AG08395 (cell line): Measurements from ENCODE around the gene FBXL13.
"Not testable (repeated sequence)": the region's sequence is repeated elsewhere in the genome, so short reads cannot be mapped to it uniquely, and the experiment has no call there.

Source experiments
- DNase-seq: peaks from one replicate; pipeline ENCODE4 v3.0.0; 2012; ENCODE audit warnings: mixed read lengths, low spot score

Gene FBXL13

DNA sequence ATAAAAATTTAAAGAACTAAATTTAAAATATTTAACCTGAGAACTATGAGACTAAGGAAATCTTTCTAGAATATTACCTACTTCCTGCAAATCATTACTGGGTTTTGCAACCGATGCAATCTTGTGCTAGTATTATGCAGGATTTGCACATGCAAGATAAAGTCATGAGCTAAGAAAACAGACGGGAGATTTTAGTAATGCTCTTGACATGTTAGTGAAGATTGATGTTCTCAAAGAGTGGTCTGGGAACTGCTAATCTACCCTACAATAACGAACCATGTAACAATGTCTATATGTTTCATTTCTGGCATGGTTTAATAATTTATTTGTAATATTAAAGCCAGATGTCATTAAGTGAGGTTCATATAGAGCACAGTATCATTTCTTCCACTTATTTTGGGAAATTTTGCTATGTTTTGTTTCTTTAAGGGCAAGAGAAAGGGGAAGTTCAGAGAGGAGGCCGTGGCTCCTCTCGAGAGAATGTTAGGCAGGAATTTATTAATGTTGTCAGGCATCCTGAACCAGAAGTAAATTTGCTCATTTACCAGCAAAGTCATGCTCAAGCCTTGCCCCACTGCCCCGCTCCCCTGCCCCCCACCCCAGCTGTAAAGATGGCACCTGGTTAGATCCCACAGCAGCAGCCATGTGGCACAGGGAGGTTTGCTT lies 139.0 kb downstream of the FBXL13 start:
- DNase-seq = no peak

- DNase-seq = no peak
Observed at GRCh38 chr7:102934701-102935100, 139.9 kb downstream of the FBXL13 start.

- no peak for DNase-seq
Observed at GRCh38 chr7:102934239-102934638, 140.4 kb downstream of the FBXL13 start.

GRCh38 chr7:102933763-102934162 lies 140.8 kb downstream of the FBXL13 start:
- DNase-seq = peak; percentile 92

GRCh38 chr7:102931757-102932156 lies 142.8 kb downstream of the FBXL13 start:
- no peak for DNase-seq

DNA sequence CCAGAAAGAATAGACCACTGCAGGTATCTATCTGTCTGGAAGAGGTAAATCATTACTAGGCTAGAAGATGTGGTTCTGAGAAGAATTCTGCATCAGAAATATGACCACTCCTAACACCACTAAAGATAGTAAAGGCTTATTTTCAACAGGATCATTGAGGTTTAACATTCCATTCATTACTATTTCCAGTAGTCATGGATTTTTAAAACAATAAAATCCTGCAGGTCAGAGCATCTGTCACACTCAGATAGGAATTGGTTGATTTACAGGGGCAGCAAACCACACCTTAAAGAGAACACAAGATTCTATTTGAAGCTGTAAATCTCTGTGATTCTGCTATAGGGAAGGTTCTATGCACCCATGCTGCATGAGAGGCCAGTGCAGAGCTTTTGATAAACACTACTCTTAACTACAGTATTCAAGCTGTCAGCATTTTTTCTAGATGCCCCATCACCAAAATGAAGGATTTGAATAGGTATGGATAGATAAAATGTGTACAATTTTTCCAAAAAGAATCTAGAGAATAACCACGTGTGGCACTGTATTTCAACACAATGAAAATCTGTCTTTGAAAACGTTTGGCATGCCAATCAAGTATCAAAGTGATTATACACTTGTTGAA lies 147.2 kb downstream of the FBXL13 start:
- DNase-seq = peak; percentile 18

- DNase-seq = no peak
Observed at GRCh38 chr7:102926783-102927140, 147.8 kb downstream of the FBXL13 start.

- no peak for DNase-seq
Observed at GRCh38 chr7:102925976-102926782, 148.4 kb downstream of the FBXL13 start.

DNA sequence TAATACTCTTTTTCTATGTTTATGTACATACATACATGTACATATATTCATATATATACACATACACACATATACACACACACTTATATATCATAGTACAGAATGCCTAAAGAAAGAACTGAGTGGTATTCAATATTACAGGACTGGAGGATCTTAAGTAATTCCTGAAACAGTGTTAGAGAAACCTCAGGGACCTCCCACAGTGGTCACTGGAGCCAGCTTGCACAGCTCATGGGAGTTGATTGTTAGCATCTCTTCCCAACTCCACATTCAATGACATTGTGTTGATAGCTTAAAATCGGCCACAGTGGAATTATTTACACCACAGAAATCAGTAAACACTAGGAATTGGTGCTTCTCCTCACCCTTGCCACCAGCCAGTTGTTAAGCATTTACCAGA lies 155.8 kb downstream of the FBXL13 start:
- no peak for DNase-seq

- DNase-seq = no peak
Observed at GRCh38 chr7:102917436-102918353, 156.9 kb downstream of the FBXL13 start.

GRCh38 chr7:102916881-102917280 lies 157.7 kb downstream of the FBXL13 start:
- DNase-seq = no peak

- peak; percentile 63 for DNase-seq
Observed at GRCh38 chr7:102916426-102916825, 158.2 kb downstream of the FBXL13 start.

DNA sequence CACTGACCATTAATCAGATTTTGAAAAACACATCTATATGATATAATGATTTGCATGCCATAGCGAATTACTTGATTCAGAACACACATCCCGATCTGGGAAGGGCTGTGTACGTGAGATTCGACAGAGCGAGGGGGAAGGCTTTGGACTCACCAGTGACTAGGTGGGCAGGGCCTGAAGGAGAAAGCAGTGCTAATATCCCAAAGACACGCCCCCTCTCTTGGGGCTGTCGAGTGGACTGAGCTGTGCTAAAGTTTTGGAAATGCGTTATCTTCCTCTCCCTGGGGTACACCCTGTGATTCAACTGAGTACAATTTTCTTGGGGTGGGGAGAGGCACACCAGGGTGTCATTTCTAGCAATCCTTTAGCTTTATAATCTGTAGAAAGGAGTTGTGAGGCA lies 160.0 kb downstream of the FBXL13 start:
- peak; percentile 31 for DNase-seq

DNA sequence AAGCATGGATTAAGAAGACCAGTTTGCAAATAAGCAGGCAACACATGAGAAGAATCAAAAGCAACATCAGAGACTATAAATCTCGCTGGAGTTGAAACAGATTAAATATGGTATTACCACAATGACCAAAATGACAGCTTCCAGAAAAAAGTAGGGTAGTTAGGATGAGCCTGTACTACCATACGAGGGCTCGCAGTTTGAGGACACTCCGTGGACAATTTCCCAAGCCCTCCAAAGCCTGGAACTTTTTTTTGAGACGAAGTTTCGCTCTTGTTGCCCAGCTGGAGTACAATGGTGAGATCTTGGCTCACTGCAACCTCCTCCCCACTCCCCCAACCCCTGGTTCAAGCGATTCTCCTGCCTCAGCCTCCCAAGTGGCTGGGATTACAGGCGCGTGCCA lies 160.8 kb downstream of the FBXL13 start:
- no peak for DNase-seq

GRCh38 chr7:102912742-102913141 lies 161.9 kb downstream of the FBXL13 start, which contains the start of gene LRRC17:
Gene LRRC17, plus strand, starts transcription at chr7:102913000. Its CDS starts 20,914 bp downstream, at chr7:102933914.
- DNase-seq = peak; percentile 44

GRCh38 chr7:102908676-102909075 lies 165.9 kb downstream of the FBXL13 start:
- DNase-seq = no peak

DNA sequence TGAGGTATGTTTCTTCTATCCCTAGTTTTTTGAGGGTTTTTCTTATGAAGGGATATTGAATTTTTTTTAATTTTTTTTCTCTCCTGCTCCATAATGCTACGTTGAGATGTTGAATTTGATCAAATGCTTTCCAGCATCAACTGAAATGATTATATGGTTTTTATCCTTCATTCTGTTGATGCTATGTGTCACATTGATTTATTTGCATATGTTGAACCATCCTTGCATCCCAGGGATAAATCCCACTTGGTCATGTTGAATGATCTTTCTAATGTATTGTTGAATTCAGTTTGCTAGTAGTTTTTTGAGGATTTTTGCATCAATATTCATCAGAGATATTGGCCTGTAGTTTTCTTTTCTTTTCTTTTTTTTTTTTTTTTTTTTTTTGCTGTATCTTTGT lies 171.0 kb downstream of the FBXL13 start:
- not testable (repeated sequence) for DNase-seq

- DNase-seq = not testable (repeated sequence)
Observed at GRCh38 chr7:102902052-102902451, 172.5 kb downstream of the FBXL13 start.

GRCh38 chr7:102898532-102898859 lies 176.1 kb downstream of the FBXL13 start:
- DNase-seq = no peak

- no peak for DNase-seq
Observed at GRCh38 chr7:102897856-102898531, 176.6 kb downstream of the FBXL13 start.

DNA sequence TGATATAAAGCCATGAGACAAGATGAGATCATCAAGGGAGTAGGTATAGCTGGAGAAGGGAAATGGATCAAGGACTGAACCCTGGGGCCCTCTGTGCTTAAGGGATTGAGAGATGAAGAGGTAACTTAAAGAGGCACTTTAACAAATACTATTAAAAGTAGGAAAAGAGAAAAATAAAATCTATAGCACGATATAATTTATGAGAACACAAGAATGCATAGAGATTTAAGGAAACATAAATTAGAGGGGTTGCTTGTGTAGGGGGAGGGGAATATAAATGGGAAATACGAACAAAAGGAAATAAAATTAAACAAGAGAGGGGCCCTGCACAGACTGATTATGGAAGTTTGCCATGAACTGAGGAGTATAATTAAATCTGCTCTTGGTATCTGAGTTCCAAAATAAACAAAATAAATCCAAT lies 177.4 kb downstream of the FBXL13 start:
- no peak for DNase-seq
